HG03469 (cell line): ENCODE measurements around the gene SECTM1.

Experiments
- ATAC-seq: cut with Tn5 transposase; IDR thresholded peaks from one replicate; pipeline ENCODE4 v1.9.1; 2021; ENCODE audit warnings: mild to moderate bottlenecking, moderate library complexity, moderate number of reproducible peaks; ENCODE audit not compliant: unreplicated experiment

The SECTM1 gene

DNA sequence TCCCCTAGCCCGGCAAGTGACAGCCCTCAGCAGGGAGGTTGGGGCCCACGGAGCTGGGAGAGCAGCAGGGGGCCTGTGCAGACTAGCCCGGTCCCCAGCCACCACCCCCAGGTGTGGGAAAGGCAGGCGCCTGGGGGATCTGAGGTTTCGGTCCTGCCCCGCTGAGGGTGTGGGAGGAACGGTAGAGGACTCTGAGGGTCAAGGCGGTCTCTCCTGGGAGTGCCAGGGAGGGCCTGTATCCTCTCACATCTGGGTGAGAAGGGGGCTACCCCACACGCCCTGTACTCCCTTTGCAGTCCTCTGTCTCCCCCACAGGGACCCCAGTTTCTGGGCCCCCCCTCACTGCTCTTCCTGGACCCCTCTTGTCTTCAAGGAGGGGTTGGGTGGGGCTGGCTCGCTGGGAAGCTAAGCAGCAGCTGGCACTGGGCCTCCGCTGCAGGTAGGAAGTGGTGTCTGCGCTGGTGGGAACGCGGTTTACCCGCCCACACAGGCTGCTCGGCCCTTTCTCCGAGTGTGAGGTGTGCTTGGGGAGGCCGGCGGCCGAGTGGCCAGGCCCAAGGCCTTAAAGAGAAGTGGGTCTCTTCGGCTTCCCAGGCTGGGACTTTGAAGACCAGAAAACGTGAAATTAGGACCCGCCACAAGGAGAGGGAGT is 31.5 kb downstream of the SECTM1 start:
- no peak for ATAC-seq

GRCh38 chr17:82301300-82301915 is 32.2 kb downstream of the SECTM1 start:
- ATAC-seq, result no peak

DNA sequence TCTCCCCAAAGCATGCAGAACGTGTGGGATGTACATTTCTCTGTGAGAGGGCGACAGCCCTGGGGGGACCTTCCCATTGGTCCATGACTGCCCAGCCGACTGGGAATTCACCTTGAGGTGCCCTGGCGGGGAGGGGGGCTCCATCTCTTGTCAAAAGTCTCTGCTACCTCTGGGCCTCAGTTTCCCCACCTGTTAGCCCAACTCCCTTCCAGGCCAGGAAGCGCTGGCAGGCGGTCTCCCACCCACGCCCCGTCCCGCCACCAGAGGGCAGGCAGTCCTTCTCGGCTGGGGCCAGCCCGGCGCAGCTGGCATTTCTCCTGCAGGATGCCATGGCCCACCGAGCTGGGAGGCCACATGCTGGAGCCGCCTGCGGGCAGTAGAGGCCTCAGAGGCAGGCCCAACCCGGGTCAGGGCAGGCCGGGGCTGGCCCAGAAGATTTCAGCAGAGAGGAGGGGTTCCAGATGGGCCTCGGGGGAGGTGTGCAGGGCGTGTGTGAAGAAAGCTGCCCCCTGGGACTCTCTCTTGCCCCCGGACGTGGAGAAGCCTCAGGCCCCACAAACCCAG is 32.8 kb downstream of the SECTM1 start:
- ATAC-seq, result no peak

- ATAC-seq, result no peak
Observed at GRCh38 chr17:82300228-82300627, 33.3 kb downstream of the SECTM1 start.

DNA sequence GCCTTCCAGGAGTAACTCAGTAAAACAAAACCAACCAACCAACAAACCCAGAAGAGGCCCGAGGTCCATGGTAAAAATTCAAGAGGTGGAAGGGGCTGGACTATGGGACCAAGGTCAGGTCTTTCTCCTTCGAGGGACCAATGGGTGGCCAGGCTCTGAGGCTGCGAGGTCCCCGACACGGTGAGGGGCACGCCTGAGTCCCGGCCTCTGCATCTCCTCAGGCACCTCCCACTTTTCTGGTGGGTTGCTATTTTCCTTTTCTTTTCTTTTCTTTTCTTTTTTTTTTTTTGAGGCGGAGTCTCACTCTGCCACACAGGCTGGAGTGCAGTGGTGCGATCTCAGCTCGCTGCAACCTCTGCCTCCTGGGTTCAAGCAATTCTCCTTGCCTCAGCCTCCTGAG is 34.1 kb downstream of the SECTM1 start:
- no peak for ATAC-seq

DNA sequence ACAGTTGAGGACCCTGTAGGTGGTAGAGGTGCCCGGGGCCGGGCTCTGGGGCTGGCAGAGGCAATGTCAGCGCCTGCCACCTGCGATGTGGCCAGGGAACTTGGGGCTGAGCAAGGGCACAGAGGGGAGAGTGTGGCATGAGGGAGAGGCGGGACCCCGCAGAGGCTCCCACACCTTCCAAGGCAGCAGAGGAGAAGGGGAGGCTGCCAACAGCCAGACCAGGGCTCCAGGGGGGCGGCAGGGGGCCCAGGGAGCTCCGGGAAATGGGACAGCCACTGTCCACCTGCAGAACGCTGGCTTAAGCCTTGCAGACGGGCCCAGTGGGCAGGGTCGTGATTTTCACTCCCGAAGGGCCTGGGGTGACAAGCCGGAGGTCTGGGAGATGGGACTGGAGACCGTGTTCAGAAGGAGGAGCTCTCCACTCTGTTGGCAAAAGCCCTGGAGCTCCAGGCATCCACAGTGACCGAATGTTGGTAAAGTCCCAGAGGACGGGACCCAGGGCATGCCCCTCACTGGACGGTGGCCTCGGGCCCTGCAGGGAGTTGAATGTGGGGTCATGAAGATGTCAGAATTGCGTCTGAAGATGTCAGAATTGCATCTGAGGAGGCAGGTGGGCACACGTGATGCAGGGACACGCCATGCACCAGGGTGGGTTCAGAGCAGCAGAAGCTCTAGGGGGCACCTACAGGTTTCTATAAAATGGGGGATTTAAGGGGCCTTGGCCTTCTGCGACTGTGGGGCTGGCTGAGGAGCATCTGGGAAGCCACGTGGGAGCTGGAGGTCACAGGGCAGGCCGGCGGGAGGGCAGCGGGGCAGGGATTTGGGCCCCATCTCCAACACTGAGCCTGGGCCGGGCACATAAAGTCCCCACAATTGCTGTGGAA is 34.8 kb downstream of the SECTM1 start:
- no peak for ATAC-seq

DNA sequence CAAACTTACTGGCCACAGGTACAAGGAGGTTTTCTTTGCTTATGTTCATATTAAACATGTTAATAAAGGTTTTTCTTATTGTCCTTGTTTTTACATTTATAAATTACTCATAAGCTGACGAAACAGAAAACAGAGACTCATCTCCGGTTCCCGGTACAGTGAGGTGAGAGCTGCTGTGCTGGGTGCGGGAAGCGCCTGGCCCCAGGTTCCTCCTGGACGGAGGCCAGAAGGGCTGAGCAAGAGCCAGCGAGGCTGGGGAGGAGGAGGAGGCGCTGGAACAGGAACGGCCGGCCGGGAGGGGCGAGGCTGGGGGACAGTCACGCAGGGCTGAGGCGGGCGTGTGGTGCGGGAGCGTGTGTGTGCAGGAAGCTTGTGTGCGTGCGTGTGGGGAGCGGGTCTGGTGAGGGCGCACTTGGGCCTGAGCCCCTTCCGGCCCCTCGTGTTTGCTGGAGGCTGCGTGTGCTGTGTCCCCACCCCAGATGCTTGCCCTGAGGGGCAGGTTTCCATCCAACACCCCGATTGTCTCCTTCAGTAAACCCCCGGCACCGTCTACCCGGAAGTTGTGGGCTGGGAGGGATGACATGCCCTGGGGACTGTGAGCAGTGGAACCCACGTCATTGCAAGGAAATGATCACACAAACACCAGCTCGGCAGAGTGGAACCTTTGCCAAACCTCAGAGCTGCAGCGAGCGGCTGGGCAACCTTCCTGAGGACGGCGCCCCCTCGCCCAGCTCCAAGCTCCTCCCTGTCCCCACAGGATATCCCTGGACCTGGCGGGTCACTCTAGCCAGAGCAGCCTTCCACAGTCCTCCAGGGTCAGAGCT is 35.6 kb downstream of the SECTM1 start:
- no peak for ATAC-seq

DNA sequence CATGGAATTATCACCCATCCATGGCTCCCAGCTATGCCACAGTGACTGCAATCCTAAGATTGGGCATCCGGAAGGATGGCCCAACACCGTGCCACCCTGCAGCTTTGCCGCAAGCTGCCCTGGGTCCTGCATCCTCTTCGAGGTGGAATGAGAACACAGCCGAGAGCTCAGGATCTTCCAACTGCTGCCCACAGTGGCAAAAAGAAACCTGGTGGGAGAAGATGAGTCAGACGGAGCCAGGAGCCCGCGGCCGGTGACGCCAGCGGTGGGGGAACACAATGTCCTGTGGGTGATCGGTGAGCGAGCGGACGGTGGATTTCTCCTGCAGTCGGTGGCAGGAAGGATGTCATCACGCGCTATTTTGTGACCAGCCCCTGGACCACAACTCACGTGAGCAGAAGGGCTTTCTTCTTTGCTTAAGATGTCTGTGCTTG is 36.3 kb downstream of the SECTM1 start:
- no peak for ATAC-seq

GRCh38 chr17:82296511-82297279 is 36.9 kb downstream of the SECTM1 start:
- ATAC-seq, result no peak

GRCh38 chr17:82295472-82295814 is 38.1 kb downstream of the SECTM1 start:
- ATAC-seq, result no peak

DNA sequence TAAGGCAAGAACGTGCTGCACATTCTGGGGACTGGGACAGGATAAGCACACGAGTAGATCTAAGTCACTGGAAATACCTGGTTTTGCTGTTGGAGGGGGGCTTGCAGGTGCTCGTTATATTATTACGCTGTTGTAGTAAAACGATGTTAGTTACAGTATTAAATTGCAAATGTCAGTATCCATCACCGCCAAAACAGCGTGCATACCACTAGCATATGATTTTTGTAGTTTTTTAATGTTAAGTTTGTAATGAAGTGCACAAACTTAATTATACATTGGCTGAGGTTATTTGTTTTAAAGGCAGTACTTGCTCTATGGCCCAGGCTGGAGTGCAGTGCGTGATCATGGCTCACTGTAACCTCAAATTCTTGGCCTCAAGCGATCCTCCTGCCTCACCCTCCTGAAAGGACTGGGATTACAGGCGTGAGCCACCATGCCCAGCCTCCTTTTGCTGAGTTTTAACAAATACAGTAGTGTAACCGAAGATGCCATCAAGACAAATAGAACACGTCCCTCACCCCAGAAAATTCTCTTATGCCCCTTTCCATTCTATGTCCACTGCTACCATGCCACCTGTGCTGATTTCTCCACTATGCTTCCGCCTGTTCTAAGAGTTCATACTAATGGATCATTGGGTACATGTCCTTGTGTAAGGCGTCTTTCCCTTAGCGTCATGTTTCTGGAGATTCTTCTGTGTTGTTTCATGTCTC is 39.3 kb downstream of the SECTM1 start:
- no peak for ATAC-seq

DNA sequence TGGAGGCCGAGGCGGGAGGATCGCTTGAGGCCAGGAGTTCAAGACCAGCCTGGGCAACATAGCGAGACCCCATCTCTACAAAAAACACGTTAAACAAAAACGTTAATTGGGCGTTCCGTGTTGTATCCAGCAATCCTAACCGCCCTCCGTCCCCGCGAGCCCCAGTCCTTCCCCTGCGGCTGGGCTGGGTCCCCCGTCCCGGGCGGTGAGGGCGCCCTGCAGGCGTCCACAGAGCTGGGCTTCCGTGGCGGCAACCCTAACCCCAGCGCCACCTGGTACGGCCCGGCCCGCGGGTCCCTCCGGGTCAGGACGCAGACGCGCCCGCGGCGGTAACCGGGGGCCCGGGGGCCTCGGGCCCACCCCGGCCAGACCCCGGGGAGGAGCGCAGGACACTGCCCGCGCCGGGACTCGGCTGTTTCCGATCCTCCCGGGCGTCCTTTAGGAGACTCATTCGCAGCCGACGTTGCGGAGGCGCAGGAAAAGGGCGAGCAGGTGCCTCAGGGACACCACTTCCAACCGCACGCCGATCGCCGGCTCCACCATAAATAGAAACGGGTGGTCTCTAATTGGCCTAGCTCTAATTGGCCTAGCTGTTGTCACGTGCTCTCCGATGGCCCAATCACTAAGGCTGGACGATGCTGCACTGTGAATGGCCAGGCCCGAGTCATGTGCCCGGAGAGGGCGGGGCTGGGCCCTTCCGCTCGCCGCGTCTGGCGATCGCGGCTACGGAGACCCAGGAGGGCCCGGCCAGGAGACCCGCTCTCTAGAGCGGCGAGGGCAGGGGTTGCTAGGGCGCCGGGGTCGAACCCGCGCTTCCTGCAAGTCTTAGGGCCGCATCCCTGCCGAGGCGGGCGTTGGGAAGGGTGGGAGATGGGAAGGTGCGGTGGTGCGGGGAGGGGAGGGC is 41.1 kb downstream of the SECTM1 start:
- ATAC-seq, result peak; percentile 88

DNA sequence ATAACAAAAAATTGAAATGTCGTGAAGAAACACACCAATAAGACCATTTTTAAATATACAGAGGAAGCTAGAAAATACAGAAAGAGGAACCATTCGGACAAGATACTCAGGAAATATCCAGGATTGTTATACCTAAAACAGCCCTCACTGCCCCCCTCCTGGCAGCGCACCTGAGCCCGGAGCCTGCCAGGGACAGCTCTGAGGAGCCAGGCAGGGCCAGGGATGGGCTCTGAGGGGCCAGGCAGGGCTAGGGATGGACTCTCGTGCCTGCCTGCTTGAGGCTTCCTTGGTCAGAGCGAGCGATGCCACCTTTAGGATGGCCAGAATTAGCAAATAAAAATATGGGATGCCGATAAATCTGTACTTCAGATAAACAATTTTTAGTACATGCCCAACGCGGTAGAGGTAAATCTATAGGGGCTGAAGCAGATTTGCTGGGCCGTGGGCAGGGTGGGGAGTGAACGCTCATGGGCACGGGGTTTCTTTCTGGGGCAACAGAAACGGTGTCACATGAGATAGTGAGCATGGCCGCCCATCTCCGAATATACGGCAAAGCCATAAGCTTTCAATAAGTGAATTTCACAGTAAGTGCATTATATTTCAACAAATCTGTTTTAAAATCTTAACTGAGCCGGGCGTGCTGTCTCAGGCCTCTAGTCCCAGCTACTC is 41.9 kb downstream of the SECTM1 start:
- ATAC-seq, result no peak

- no peak for ATAC-seq
Observed at GRCh38 chr17:82287868-82288801, 45.4 kb downstream of the SECTM1 start.

DNA sequence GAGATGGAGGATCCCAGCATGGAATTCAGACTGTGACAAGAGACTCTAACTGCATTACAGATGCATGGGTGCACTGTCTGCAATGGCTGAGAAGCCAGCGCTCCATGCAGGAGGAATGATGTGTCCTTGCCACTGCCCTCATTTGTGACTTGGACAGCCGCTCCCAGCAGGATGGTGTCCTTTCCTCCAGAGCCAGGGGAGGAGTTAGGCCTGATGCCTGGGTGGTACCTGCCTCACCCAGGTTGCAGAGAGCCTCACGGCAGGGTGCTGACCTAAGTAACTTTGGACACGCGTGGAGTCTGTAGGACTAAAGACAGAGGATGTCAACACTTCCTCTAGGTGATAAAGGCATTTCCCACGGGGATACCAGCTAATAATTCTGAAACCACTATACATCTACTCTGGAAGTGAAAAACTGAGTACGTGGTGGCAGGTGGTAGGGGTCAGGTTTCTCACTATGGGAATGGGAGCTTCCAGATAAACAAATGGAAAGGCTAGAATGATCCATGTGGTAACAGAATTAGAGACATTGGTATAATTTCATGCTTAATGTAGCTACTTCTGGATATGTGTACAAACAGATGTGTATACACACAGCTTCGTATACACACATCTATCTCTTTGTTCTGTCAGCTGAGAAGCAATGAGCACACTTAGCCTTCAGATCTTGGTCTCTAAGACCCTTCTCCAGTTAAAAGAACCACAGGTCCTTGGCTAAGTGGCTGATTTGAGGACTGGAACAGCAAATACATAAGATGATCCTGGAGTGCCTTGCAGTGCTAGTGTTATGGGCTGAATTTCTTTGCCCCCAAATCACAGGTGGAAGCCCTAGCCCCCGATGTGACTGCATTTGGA is 46.3 kb downstream of the SECTM1 start:
- ATAC-seq, result no peak

GRCh38 chr17:82285141-82285540 is 48.4 kb downstream of the SECTM1 start:
- ATAC-seq, result no peak
